ENCODE data around the gene PDIA6.
"Not testable (repeated sequence)": the region's sequence is repeated elsewhere in the genome, so short reads cannot be mapped to it uniquely, and the experiment has no call there.

Gene PDIA6

DNA sequence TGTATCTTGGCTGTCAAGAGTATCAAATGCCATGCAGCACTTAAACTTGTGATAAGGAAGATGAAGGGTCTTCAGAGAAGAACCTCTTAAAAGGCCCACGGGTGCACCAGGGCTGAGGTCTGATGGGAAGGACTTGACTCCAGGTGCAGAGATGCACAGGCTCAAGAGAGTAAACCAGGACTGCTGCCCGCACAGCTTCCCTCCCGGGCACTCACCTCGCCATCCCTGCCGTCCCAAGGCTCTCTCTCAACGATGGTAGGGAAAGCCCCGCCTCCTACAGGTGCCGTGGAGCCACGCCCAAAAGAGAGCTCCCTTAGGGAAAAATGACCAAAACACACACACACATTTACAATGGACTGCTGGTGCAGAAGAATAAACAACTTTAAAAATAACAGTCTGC is 27.9 kb downstream of the PDIA6 start:
- H2BK5ac ChIP-seq (ENCODE audit: low read depth, low read length, poor library complexity, severe bottlenecking) = no peak overlapping the region
- peaks cover 10% of the 10 kb centered on the region for H3K4me1 ChIP-seq (ENCODE audit: control insufficient read depth, insufficient read depth, low read depth, low read length)
- peaks cover 52 to 92% of the 10 kb centered on the region in 2 experiments for H3K36me3 ChIP-seq (ENCODE audit: control insufficient read depth in 1 of 2, insufficient read depth in 2 of 2, low read depth in 1 of 2, low read length in 2 of 2)
- H2BK15ac ChIP-seq (ENCODE audit: low read depth, poor library complexity, severe bottlenecking) = no peak overlapping the region
- no peaks in the 10 kb centered on the region for H3K9me3 ChIP-seq (ENCODE audit: control insufficient read depth, low read length)
- 98% methylated on average over 9 of the region's 9 CpGs for WGBS
- no peak overlapping the region for H3K27ac ChIP-seq (ENCODE audit: low read length, poor library complexity, severe bottlenecking)
- no peak overlapping the region for H3K14ac ChIP-seq (ENCODE audit: low read length in 2 of 2)
- no peak overlapping the region for H2AFZ ChIP-seq (ENCODE audit: low read depth, low read length)
- no peak overlapping the region for H2AK5ac ChIP-seq (ENCODE audit: low read length, severe bottlenecking)
- H3K79me1 ChIP-seq (replicated peaks; ENCODE audit: low read length, poor library complexity, severe bottlenecking) = peaks cover 27% of the 10 kb centered on the region
- no peak overlapping the region for H3K4me2 ChIP-seq (ENCODE audit: low read length, poor library complexity, severe bottlenecking)
- no peak overlapping the region for H3K18ac ChIP-seq (ENCODE audit: low read depth in 1 of 2, low read length in 2 of 2)
- no peak overlapping the region for H3K4ac ChIP-seq (ENCODE audit: low read depth in 1 of 2, low read length in 2 of 2)
- H3K23ac ChIP-seq (ENCODE audit: low read length in 2 of 2) = no peak overlapping the region
- H3K9ac ChIP-seq (ENCODE audit: low read length) = no peak overlapping the region
- no peak overlapping the region for H2BK120ac ChIP-seq (ENCODE audit: low read depth, low read length)
- no peak overlapping the region for H4K91ac ChIP-seq (ENCODE audit: low read length)
- DNase-seq = no peak
- no peak overlapping the region for H4K8ac ChIP-seq (ENCODE audit: low read length)
- H3K4me3 ChIP-seq (ENCODE audit: insufficient read depth in 1 of 2, low read depth in 1 of 2, low read length in 2 of 2) = no peak overlapping the region
- H3K27me3 ChIP-seq (ENCODE audit: control insufficient read depth in 1 of 2, insufficient read depth in 1 of 2, low read length in 2 of 2) = no peaks in the 10 kb centered on the region
- no peak overlapping the region for H2BK12ac ChIP-seq (ENCODE audit: low read length in 2 of 2)

DNA sequence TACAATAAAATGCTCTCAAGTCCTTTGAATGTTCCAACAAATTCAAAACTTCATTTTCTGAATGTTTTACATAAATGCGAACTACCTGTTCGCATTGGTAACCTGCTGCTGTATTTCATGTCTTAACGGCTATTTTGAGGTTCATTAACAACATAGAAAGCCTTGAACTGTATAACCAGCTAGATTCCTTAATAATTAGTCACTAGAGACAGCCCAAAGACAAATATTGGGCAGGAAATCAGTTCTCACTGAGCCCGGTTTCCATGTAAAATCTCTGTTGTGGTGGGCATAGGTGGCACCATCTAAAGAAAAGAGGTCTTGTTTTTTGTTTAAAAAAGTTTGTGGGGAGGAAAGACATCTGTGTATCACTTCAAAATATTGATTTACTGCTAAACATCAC is 29.2 kb downstream of the PDIA6 start:
- Histone ChIP-seq H2AFZ (ENCODE audit: low read depth, low read length) (no peak overlapping the region), H2BK120ac (ENCODE audit: low read depth, low read length) (no peak overlapping the region), H3K23ac (ENCODE audit: low read length in 2 of 2) (no peak overlapping the region), H3K4ac (ENCODE audit: low read depth in 1 of 2, low read length in 2 of 2) (no peak overlapping the region), H2BK12ac (ENCODE audit: low read length in 2 of 2) (no peak overlapping the region), H3K9ac (ENCODE audit: low read length) (no peak overlapping the region), H3K18ac (ENCODE audit: low read depth in 1 of 2, low read length in 2 of 2) (no peak overlapping the region), H3K14ac (ENCODE audit: low read length in 2 of 2) (no peak overlapping the region), H3K27ac (ENCODE audit: low read length, poor library complexity, severe bottlenecking) (no peak overlapping the region), H4K8ac (ENCODE audit: low read length) (no peak overlapping the region), H4K91ac (ENCODE audit: low read length) (no peak overlapping the region), H2BK5ac (ENCODE audit: low read depth, low read length, poor library complexity, severe bottlenecking) (no peak overlapping the region), H3K4me2 (ENCODE audit: low read length, poor library complexity, severe bottlenecking) (no peak overlapping the region), H3K27me3 (ENCODE audit: control insufficient read depth in 1 of 2, insufficient read depth in 1 of 2, low read length in 2 of 2) (no peaks in the 10 kb centered on the region), H3K36me3 (ENCODE audit: control insufficient read depth in 1 of 2, insufficient read depth in 2 of 2, low read depth in 1 of 2, low read length in 2 of 2) (peaks cover 50 to 84% of the 10 kb centered on the region in 2 experiments), H3K4me3 (ENCODE audit: insufficient read depth in 1 of 2, low read depth in 1 of 2, low read length in 2 of 2) (no peak overlapping the region), H3K4me1 (ENCODE audit: control insufficient read depth, insufficient read depth, low read depth, low read length) (peaks cover 10% of the 10 kb centered on the region), H2AK5ac (ENCODE audit: low read length, severe bottlenecking) (no peak overlapping the region), H2BK15ac (ENCODE audit: low read depth, poor library complexity, severe bottlenecking) (no peak overlapping the region), H3K9me3 (ENCODE audit: control insufficient read depth, low read length) (no peaks in the 10 kb centered on the region), H3K79me1 (replicated peaks; ENCODE audit: low read length, poor library complexity, severe bottlenecking) (peaks cover 29% of the 10 kb centered on the region)
- no peak for DNase-seq
- WGBS = 71% methylated on average over 4 of the region's 4 CpGs

DNA sequence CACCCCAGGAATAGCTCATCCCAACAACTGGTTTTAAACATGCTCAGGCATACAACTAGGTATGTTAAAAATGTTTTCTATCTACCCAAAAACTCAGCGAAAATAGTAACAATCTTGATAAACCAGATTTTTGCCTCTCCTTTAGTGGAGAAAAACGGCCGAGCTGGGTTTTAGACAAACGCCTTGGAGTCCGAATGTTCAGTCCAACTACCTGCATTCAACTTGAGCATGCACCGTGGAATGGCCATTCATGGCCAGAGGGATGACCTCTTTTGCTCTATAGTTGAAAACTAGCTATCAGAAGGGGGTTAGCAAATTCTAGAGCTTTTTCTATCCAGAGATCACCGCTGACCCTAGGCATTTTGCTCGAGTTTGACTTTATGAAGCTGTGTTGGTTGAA is 30.8 kb downstream of the PDIA6 start:
- H3K79me1 ChIP-seq (replicated peaks; ENCODE audit: low read length, poor library complexity, severe bottlenecking) = peaks cover 28% of the 10 kb centered on the region
- H3K27ac ChIP-seq (ENCODE audit: low read length, poor library complexity, severe bottlenecking) = no peak overlapping the region
- no peak overlapping the region for H4K91ac ChIP-seq (ENCODE audit: low read length)
- H2AFZ ChIP-seq (ENCODE audit: low read depth, low read length) = no peak overlapping the region
- H3K4me2 ChIP-seq (ENCODE audit: low read length, poor library complexity, severe bottlenecking) = no peak overlapping the region
- H3K23ac ChIP-seq (ENCODE audit: low read length in 2 of 2) = no peak overlapping the region
- no peaks in the 10 kb centered on the region for H3K27me3 ChIP-seq (ENCODE audit: control insufficient read depth in 1 of 2, insufficient read depth in 1 of 2, low read length in 2 of 2)
- no peak overlapping the region for H3K9ac ChIP-seq (ENCODE audit: low read length)
- no peak overlapping the region for H2BK15ac ChIP-seq (ENCODE audit: low read depth, poor library complexity, severe bottlenecking)
- H2BK120ac ChIP-seq (ENCODE audit: low read depth, low read length) = no peak overlapping the region
- DNase-seq = no peak
- H3K36me3 ChIP-seq (ENCODE audit: control insufficient read depth in 1 of 2, insufficient read depth in 2 of 2, low read depth in 1 of 2, low read length in 2 of 2) = peaks cover 60 to 75% of the 10 kb centered on the region in 2 experiments
- no peak overlapping the region for H2BK5ac ChIP-seq (ENCODE audit: low read depth, low read length, poor library complexity, severe bottlenecking)
- H4K8ac ChIP-seq (ENCODE audit: low read length) = no peak overlapping the region
- no peaks in the 10 kb centered on the region for H3K9me3 ChIP-seq (ENCODE audit: control insufficient read depth, low read length)
- no peak overlapping the region for H3K4me3 ChIP-seq (ENCODE audit: insufficient read depth in 1 of 2, low read depth in 1 of 2, low read length in 2 of 2)
- H3K4me1 ChIP-seq (ENCODE audit: control insufficient read depth, insufficient read depth, low read depth, low read length) = peaks cover 10% of the 10 kb centered on the region
- no peak overlapping the region for H3K14ac ChIP-seq (ENCODE audit: low read length in 2 of 2)
- no peak overlapping the region for H2AK5ac ChIP-seq (ENCODE audit: low read length, severe bottlenecking)
- no peak overlapping the region for H3K18ac ChIP-seq (ENCODE audit: low read depth in 1 of 2, low read length in 2 of 2)
- H2BK12ac ChIP-seq (ENCODE audit: low read length in 2 of 2) = no peak overlapping the region
- no peak overlapping the region for H3K4ac ChIP-seq (ENCODE audit: low read depth in 1 of 2, low read length in 2 of 2)
- 97% methylated on average over 8 of the region's 8 CpGs for WGBS

DNA sequence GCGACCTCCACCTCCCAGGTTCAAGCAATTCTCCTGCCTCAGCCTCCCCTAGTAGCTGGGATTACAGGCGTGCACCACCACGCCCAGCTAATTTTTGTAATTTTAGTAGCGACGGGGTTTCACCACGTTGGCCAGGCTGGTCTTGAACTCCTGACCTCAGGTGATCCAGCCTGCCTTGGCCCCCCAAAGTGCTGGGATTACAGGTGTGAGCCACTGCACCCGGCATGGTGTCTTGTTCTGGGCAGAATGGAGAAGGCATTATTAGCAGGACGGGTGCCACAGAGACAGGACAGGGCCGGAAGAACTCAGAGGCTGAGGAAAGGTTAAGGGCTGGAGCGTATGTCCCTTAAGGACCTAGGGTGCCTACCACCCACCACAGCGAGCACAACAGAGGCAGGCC is 31.8 kb downstream of the PDIA6 start:
- H3K4me2 ChIP-seq (ENCODE audit: low read length, poor library complexity, severe bottlenecking); H3K14ac ChIP-seq (ENCODE audit: low read length in 2 of 2); H2BK120ac ChIP-seq (ENCODE audit: low read depth, low read length); H4K91ac ChIP-seq (ENCODE audit: low read length); H3K18ac ChIP-seq (ENCODE audit: low read depth in 1 of 2, low read length in 2 of 2); H2BK5ac ChIP-seq (ENCODE audit: low read depth, low read length, poor library complexity, severe bottlenecking); H2BK15ac ChIP-seq (ENCODE audit: low read depth, poor library complexity, severe bottlenecking); H4K8ac ChIP-seq (ENCODE audit: low read length); H3K9ac ChIP-seq (ENCODE audit: low read length); H2BK12ac ChIP-seq (ENCODE audit: low read length in 2 of 2); H3K4me1 ChIP-seq (ENCODE audit: control insufficient read depth, insufficient read depth, low read depth, low read length); H2AK5ac ChIP-seq (ENCODE audit: low read length, severe bottlenecking); H3K9me3 ChIP-seq (ENCODE audit: control insufficient read depth, low read length); DNase-seq; H3K27me3 ChIP-seq (ENCODE audit: control insufficient read depth in 1 of 2, insufficient read depth in 1 of 2, low read length in 2 of 2); H3K27ac ChIP-seq (ENCODE audit: low read length, poor library complexity, severe bottlenecking); H3K4me3 ChIP-seq (ENCODE audit: insufficient read depth in 1 of 2, low read depth in 1 of 2, low read length in 2 of 2); H3K4ac ChIP-seq (ENCODE audit: low read depth in 1 of 2, low read length in 2 of 2); H3K23ac ChIP-seq (ENCODE audit: low read length in 2 of 2); H2AFZ ChIP-seq (ENCODE audit: low read depth, low read length): not testable (repeated sequence)
- Histone ChIP-seq H3K36me3 (ENCODE audit: control insufficient read depth in 1 of 2, insufficient read depth in 2 of 2, low read depth in 1 of 2, low read length in 2 of 2) (peaks cover 62 to 67% of the 10 kb centered on the region in 2 experiments), H3K79me1 (replicated peaks; ENCODE audit: low read length, poor library complexity, severe bottlenecking) (peaks cover 27% of the 10 kb centered on the region)
- WGBS = 91% methylated on average over 11 of the region's 11 CpGs
